IMR-90 (cell line): ENCODE data around the gene NALCN.

Experiments used
- BHLHE40 ChIP-seq: fragments of 150-350 bp; IDR thresholded peaks from 2 replicates; pipeline ENCODE4 v1.6.1; 2016; ENCODE audit warnings: mild to moderate bottlenecking, low read depth, low read length
- CEBPB ChIP-seq: IDR thresholded peaks from 2 replicates; pipeline ENCODE4 v1.6.1; 2012; ENCODE audit warnings: low read depth, low read length, improper control_type of control experiment
- CHD1 ChIP-seq: IDR thresholded peaks from 2 replicates; pipeline ENCODE4 v1.6.1; 2012; ENCODE audit warnings: low read depth, low read length, improper control_type of control experiment
- CTCF ChIP-seq: conservative IDR thresholded peaks from 2 replicates; pipeline ENCODE4 v1.5.1; 2012; ENCODE audit warnings: mild to moderate bottlenecking, low read depth, low read length, improper control_type of control experiment
- ELK1 ChIP-seq: fragments of 150-350 bp; IDR thresholded peaks from 2 replicates; pipeline ENCODE4 v1.6.1; 2016; ENCODE audit warnings: low read depth, mild to moderate bottlenecking, low read length, moderate library complexity, borderline replicate concordance
- FOS ChIP-seq: fragments of 150-350 bp; IDR thresholded peaks from 2 replicates; pipeline ENCODE4 v1.6.1; 2016; ENCODE audit warnings: low read depth, low read length
- MAFK ChIP-seq: IDR thresholded peaks from 2 replicates; pipeline ENCODE4 v1.6.1; 2012; ENCODE audit warnings: low read depth, low read length, improper control_type of control experiment
- MAZ ChIP-seq: IDR thresholded peaks from 2 replicates; pipeline ENCODE4 v1.6.1; 2012; ENCODE audit warnings: low read depth, mild to moderate bottlenecking, low read length, improper control_type of control experiment, moderate library complexity, borderline replicate concordance
- POLR2A ChIP-seq: IDR thresholded peaks from 2 replicates; pipeline ENCODE4 v1.6.1; 2012; ENCODE audit warnings: mild to moderate bottlenecking, low read depth, low read length
- RAD21 ChIP-seq: IDR thresholded peaks from 2 replicates; pipeline ENCODE4 v1.6.1; 2012; ENCODE audit warnings: low read length, improper control_type of control experiment
- RCOR1 ChIP-seq: IDR thresholded peaks from 2 replicates; pipeline ENCODE4 v1.6.1; 2012; ENCODE audit warnings: mild to moderate bottlenecking, low read length, improper control_type of control experiment; ENCODE audit not compliant: insufficient replicate concordance
- RFX5 ChIP-seq: IDR thresholded peaks from 2 replicates; pipeline ENCODE4 v1.8.0; 2012; ENCODE audit warnings: low read depth, mild to moderate bottlenecking, low read length, moderate library complexity
- SMC3 ChIP-seq: fragments of 150-350 bp; IDR thresholded peaks from 2 replicates; pipeline ENCODE4 v1.6.1; 2016; ENCODE audit warnings: low read depth, mild to moderate bottlenecking, antibody characterized with exemption, low read length, moderate library complexity
- USF2 ChIP-seq: fragments of 150-350 bp; IDR thresholded peaks from 2 replicates; pipeline ENCODE4 v1.6.1; 2017; ENCODE audit warnings: mild to moderate bottlenecking, antibody characterized with exemption, low read length, low read depth

GRCh38 chr13:101053301-101054093 is 362.8 kb downstream of the NALCN start:
- no peak for TF ChIP-seq CTCF
- no peak for TF ChIP-seq POLR2A
- no peak for TF ChIP-seq MAFK
- peak; percentile 80 for TF ChIP-seq USF2
- no peak for TF ChIP-seq SMC3
- TF ChIP-seq MAZ = no peak
- no peak for TF ChIP-seq RFX5
- no peak for TF ChIP-seq RCOR1
- TF ChIP-seq ELK1 = no peak
- TF ChIP-seq CEBPB = no peak
- no peak for TF ChIP-seq BHLHE40
- no peak for TF ChIP-seq FOS
- TF ChIP-seq RAD21 = no peak
- TF ChIP-seq CHD1 = no peak
